K562 (cell line): ENCODE measurements around the gene DLX4. TPM values are rescaled to one million over a fixed set of nuclear protein-coding genes. Genes with fewer than 3 reads are reported as not detected.

Experiments
- ATAC-seq: fragments of 200-7000 bp; cut with Tn5 transposase; 3 replicates; pipeline ENCODE4 v1.9.1; 2020; ENCODE audit warnings: moderate library complexity
- BruUV-seq: library from RNA; stranded (reverse); fragments of 400-500 nt; replicated peaks from 2 replicates; lab custom pipeline; 2021; lab: Mats Ljungman, UMichigan
- CTCF ChIA-PET: fragments of 300-600 bp; formaldehyde crosslinking; extraction: SDS; loops from one replicate; lab custom pipeline; 2021; ENCODE audit warnings: low intra/inter-chr PET ratio; lab: Yijun Ruan, JAX
- POLR2A ChIA-PET: fragments of 300-600, 350-650 bp; sonication (Branson Sonifier 250); formaldehyde crosslinking; extraction: SDS; loops from one replicate; lab custom pipeline; 2021; ENCODE audit warnings: antibody characterized with exemption, inconsistent platforms; lab: Yijun Ruan, JAX
- DNase-seq, 4 experiments: peaks; one replicate each; pipeline versions ENCODE4 v3.0.0 to v3.0.0-alpha.2; 2011 to 2018; ENCODE audit warnings: low spot score in 3 of 4, mixed read lengths in 3 of 4; ENCODE audit errors: extremely low read depth in 1 of 4
- FAIRE-seq: peaks from 2 replicates; lab custom pipeline; 2011; peaks lifted over from hg19 to GRCh38; lab: Jason Lieb, UNC
- H2AFZ ChIP-seq: 2 replicates; pipeline ENCODE4 v1.6.0; 2011; ENCODE audit warnings: low read depth, low read length, control low read depth, inconsistent platforms
- H3K27ac ChIP-seq: fragments of 200-600 bp; 3 replicates; pipeline ENCODE4 v1.8.0; 2011; ENCODE audit warnings: low read depth, mild to moderate bottlenecking, control low read depth, inconsistent platforms, low read length, moderate library complexity, mixed read lengths; ENCODE audit errors: extremely low read depth
- H3K27me3 ChIP-seq, 2 experiments: fragments of 300-600 bp in 1 of 2; 2 replicates in 1 of 2; 3 replicates in 1 of 2; pipeline versions ENCODE4 v1.6.0 to v1.8.0; 2011; ENCODE audit warnings: inconsistent platforms in 2 of 2, low read length in 2 of 2, mild to moderate bottlenecking in 1 of 2, mixed read lengths in 1 of 2, moderate library complexity in 1 of 2; ENCODE audit not compliant: control insufficient read depth in 2 of 2, insufficient read depth in 2 of 2
- H3K36me3 ChIP-seq: fragments of 300-600 bp; 3 replicates; pipeline ENCODE4 v1.8.0; 2011; ENCODE audit warnings: mild to moderate bottlenecking, low read length, inconsistent platforms; ENCODE audit not compliant: control insufficient read depth, insufficient read depth
- H3K4me1 ChIP-seq, 2 experiments: fragments of 200-600 bp in 1 of 2; replicated peaks in 1 of 2; 2 replicates in 1 of 2; 3 replicates in 1 of 2; pipeline versions ENCODE4 v1.5.1 to v1.8.0; 2011; ENCODE audit warnings: inconsistent platforms in 2 of 2, low read length in 2 of 2, mild to moderate bottlenecking in 1 of 2, mixed read lengths in 1 of 2, moderate library complexity in 1 of 2; ENCODE audit not compliant: control insufficient read depth in 2 of 2, insufficient read depth in 2 of 2
- H3K4me2 ChIP-seq: 2 replicates; pipeline ENCODE4 v1.6.1; 2011; ENCODE audit warnings: low read length, control low read depth, inconsistent platforms, mixed read lengths; ENCODE audit not compliant: insufficient read depth
- H3K4me3 ChIP-seq: fragments of 200-600 bp; sonication (generic), shearing (Covaris generic); 2 replicates; pipeline ENCODE4 v1.5.1; 2016; ENCODE audit warnings: control low read depth, inconsistent platforms
- H3K79me2 ChIP-seq: fragments of 200-600 bp; 3 replicates; pipeline ENCODE4 v1.8.0; 2011; ENCODE audit warnings: low read length, inconsistent platforms; ENCODE audit not compliant: control insufficient read depth, insufficient read depth
- H3K9ac ChIP-seq, 2 experiments: 2 replicates each; pipeline versions ENCODE4 v1.6.0 to v1.6.1; 2011; ENCODE audit warnings: low read depth in 2 of 2, low read length in 2 of 2, control low read depth in 1 of 2, inconsistent platforms in 1 of 2, mild to moderate bottlenecking in 1 of 2, mixed read lengths in 1 of 2; ENCODE audit not compliant: insufficient read depth in 1 of 2
- H3K9me1 ChIP-seq: one replicate; pipeline ENCODE4 v1.6.0; 2011; ENCODE audit warnings: inconsistent platforms, mild to moderate bottlenecking, low read length, moderate library complexity; ENCODE audit not compliant: control insufficient read depth, insufficient read depth
- H3K9me3 ChIP-seq: replicated peaks from 2 replicates; pipeline ENCODE4 v1.5.1; 2011; ENCODE audit warnings: low read depth, low read length, inconsistent platforms; ENCODE audit not compliant: control insufficient read depth, insufficient read depth
- H4K20me1 ChIP-seq: replicated peaks from 2 replicates; pipeline ENCODE4 v1.6.1; 2011; ENCODE audit warnings: low read length, inconsistent platforms, mixed read lengths; ENCODE audit not compliant: control insufficient read depth, insufficient read depth
- RERE ChIP-seq: sonication (generic); formaldehyde crosslinking; IDR thresholded peaks from 2 replicates; pipeline ENCODE4 v1.8.0; 2023; ENCODE audit warnings: missing genetic modification reagents, mild to moderate bottlenecking, borderline replicate concordance
- REST ChIP-seq, 2 experiments: fragments of 450-650 bp; formaldehyde crosslinking in 1 of 2; IDR thresholded peaks; 2 replicates each; pipeline versions ENCODE4 v1.4.0 to v1.6.1; 2014 to 2020; ENCODE audit warnings: mild to moderate bottlenecking in 2 of 2, borderline replicate concordance in 1 of 2, low read depth in 1 of 2
- ZBTB12 ChIP-seq: fragments of 250-450 bp; sonication (Bioruptor Pico); IDR thresholded peaks from 2 replicates; pipeline ENCODE4 v1.4.0; 2020
- WGBS: fragments of 100-300 bp; shearing (Covaris generic); methylation state at CpG from one replicate; pipeline ENCODE4 v1.1.6; 2016; ENCODE audit warnings: low coverage, mixed read lengths; ENCODE audit not compliant: insufficient coverage; ENCODE audit errors: missing lambda C conversion rate; 5-methylcytosine and 5-hydroxymethylcytosine counted together
- in situ Hi-C: fragments of 300-500 bp; cut with MboI; formaldehyde crosslinking; loops from 4 replicates; pipeline ENCODE4 v1.15.0; 2018; ENCODE audit warnings: inconsistent platforms, mixed read lengths
- intact Hi-C: fragments of 100-400 bp; cut with micrococcal nuclease; formaldehyde crosslinking; loops from 2 replicates; pipeline ENCODE4 v1.14.2; 2022
- polyA plus RNA-seq, 8 experiments: library from polyadenylated mRNA; depleted of rRNA in 4 of 8; stranded (reverse) in 5 of 8; unstranded in 3 of 8; fragments of >200 nt; fragmentation: Nextera tagmentation in 2 of 8; fragmentation: Illumina TruSeq in 1 of 8; extraction: Ambion mirVana in 2 of 8; extraction: Trizol in 1 of 8; gene quantifications; 2 replicates each; pipeline versions ENCODE4 v1.2.1 to v1.2.3, GENCODE V29; 2011 to 2014; ENCODE audit warnings: inconsistent platforms in 1 of 8, missing spikeins in 1 of 8
- total RNA-seq, 7 experiments: library from RNA; depleted of rRNA in 6 of 7; stranded (reverse); fragments of >200 nt in 6 of 7; fragmentation: Illumina TruSeq in 2 of 7; extraction: Trizol in 2 of 7; gene quantifications; 2 replicates each; pipeline versions ENCODE4 v1.2.1 to v1.2.3, GENCODE V29; 2011 to 2021; ENCODE audit warnings: low replicate concordance in 1 of 7

Gene DLX4
- total and polyA plus RNA-seq, 9 of the 15 experiments (the other 6 are each of a cell fraction or from before 2014, with no cell fraction given), result 0.15 to 2.2 (median 0.58) TPM

GRCh38 chr17:49968405-49969133 is 421 bp upstream of the DLX4 start:
- Histone ChIP-seq H3K9ac (peak overlapping the region; percentile 21 to 94; a peak in 3 of 4 replicates), H3K27me3 (peaks cover 57 to 96% of the 10 kb centered on the region in 2 experiments), H3K9me3 (no peaks in the 10 kb centered on the region), H4K20me1 (peaks cover 4% of the 10 kb centered on the region; the same call in 1 of the 2 replicates), H3K36me3 (no peaks in the 10 kb centered on the region), H2AFZ (peak overlapping the region; percentile 83), H3K4me1 (peaks cover 0 to 41% of the 10 kb centered on the region in 2 experiments; a peak in 3 of 5 replicates), H3K27ac (no peak overlapping the region), H3K79me2 (no peaks in the 10 kb centered on the region), H3K9me1 (peaks cover 2% of the 10 kb centered on the region), H3K4me3 (peak overlapping the region; percentile 49), H3K4me2 (peak overlapping the region; percentile 75)
- peak; percentile 75 to 93 (median 90) for DNase-seq
- in situ Hi-C loops (no loop called here), intact Hi-C loops (no loop called here)
- BruUV-seq, result no TSS peak
- under 1% methylated on average over 58 of the region's 64 CpGs for WGBS
- POLR2A ChIA-PET, result interaction anchor here (0.6 to 0.7 kb wide), 2 partner anchors 9 to 398 kb away, joined by 3 read pairs; no protein-coding TSS in a partner anchor
- CTCF ChIA-PET, result interaction anchor here (0.8 kb wide), 1 partner anchor 30 kb away, joined by 7 read pairs; no protein-coding TSS in a partner anchor
- peak; percentile 95 for ATAC-seq
- FAIRE-seq, result no peak
- TF ChIP-seq REST (IDR thresholded peaks at IDR 0.05; ENCODE audit: borderline replicate concordance), result no peak
- peak; percentile 33; the same call in 1 of the 2 replicates for TF ChIP-seq REST (CRISPR knock-in tag; IDR thresholded peaks at IDR 0.05; ENCODE audit: low read depth)
- no peak for TF ChIP-seq ZBTB12 (CRISPR knock-in tag)
- TF ChIP-seq RERE (CRISPR knock-in tag), result no peak
